OCI-LY3 (cell line): ENCODE measurements around the gene SAPCD2.
"Not testable (repeated sequence)": the region's sequence is repeated elsewhere in the genome, so short reads cannot be mapped to it uniquely, and the experiment has no call there.

Experiments used
- CTCF ChIP-seq: fragments of 200-600, 300-600 bp; sonication (generic); IDR thresholded peaks from 2 replicates; pipeline ENCODE4 v1.5.1; 2014; ENCODE audit warnings: antibody characterized with exemption, low read length, low read depth
- EZH2phosphoT487 ChIP-seq: fragments of 200-600 bp; shearing (Covaris generic); IDR thresholded peaks from 2 replicates; pipeline ENCODE4 v1.6.1; 2018; ENCODE audit warnings: antibody characterized with exemption, mixed run types, low read depth

- TF ChIP-seq CTCF, EZH2phosphoT487: not testable (repeated sequence)
Observed at GRCh38 chr9:137033481-137033880, 36.9 kb downstream of the SAPCD2 start.
